Right renal pelvis (tissue), 4 donors: ENCODE measurements around the gene AUTS2. TPM values are rescaled to one million over a fixed set of nuclear protein-coding genes. Genes with fewer than 3 reads are reported as not detected.

Experiments
- DNase-seq, 4 donors: peaks; one replicate each; pipeline ENCODE4 v3.0.0-alpha.2; 2013; ENCODE audit warnings: low read depth in 4 of 4, low spot score in 3 of 4, missing footprints in 1 of 4
- polyA plus RNA-seq, 4 donors: library from polyadenylated mRNA; unstranded; fragments of 120-200 nt; gene quantifications; one replicate each; pipeline ENCODE4 v1.2.1, GENCODE V29; 2013; ENCODE audit not compliant: insufficient read length in 4 of 4

Gene AUTS2
- polyA plus RNA-seq, 4 donors: 67.5 to 85.6 (median 76.0) TPM

DNA sequence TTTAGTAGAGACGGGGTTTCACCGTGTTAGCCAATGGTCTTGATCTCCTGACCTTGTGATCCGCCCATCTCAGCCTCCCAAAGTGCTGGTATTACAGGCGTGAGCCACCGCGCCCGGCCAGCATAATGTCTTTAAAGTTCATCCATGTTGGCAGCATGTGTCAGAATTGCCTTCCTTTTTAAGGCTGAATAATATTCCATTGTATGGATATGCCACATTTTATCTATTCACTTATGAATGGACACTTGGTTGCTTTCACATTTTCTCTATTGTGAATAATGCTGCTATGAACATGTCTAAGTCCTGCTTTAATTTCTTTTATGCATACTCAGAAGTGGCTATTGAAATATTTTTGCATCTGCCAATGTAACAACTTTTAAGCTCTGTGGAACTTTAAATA lies 779.7 kb downstream of the AUTS2 start:
- DNase-seq: no peak

DNA sequence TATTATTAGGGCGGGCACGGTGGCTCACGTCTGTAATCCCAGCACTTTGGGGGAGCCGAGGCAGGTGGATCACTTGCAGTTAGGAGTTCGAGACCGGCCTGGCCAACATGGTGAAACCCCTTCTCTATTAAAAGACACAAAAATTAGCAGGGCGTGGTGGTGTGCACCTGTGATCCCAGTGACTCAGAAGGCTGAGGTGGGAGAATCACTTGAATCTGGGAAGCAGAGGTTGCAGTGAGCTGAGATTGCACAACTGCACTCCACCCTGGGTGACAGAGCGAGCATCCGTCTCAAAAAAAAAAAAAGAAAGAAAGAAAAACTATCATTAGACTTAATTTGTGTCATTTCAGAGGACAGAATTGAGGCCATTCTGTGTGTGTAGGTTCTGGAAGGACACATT lies 780.9 kb downstream of the AUTS2 start:
- no peak for DNase-seq

DNA sequence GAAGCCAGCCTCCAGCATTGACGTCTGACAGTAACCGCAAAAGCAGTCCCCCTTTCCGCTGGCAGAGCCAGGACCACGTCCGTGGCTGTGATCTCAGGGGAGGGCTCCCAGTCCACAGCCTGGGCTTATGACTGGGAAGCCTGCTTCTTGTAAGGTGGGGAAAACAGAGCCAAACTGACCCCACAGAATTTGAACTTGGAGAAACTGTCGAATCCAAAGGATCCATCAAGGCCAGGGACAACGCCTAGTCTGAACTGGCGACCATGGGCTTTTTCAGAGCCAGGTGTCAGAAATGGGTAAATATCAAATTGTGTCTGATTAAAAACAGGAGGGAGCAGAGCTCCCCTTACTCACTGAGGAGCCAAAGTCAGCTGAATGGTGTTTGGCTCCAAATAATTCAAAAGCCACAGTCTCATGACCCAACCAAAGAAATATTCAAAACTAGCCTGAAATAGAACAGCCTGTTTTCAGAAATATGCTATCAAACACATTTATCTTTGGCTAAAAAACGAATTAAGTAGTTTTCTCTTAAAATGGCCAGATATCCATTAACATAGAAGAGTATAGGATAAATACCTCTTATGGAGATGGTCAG lies 782.2 kb downstream of the AUTS2 start:
- no peak for DNase-seq

DNA sequence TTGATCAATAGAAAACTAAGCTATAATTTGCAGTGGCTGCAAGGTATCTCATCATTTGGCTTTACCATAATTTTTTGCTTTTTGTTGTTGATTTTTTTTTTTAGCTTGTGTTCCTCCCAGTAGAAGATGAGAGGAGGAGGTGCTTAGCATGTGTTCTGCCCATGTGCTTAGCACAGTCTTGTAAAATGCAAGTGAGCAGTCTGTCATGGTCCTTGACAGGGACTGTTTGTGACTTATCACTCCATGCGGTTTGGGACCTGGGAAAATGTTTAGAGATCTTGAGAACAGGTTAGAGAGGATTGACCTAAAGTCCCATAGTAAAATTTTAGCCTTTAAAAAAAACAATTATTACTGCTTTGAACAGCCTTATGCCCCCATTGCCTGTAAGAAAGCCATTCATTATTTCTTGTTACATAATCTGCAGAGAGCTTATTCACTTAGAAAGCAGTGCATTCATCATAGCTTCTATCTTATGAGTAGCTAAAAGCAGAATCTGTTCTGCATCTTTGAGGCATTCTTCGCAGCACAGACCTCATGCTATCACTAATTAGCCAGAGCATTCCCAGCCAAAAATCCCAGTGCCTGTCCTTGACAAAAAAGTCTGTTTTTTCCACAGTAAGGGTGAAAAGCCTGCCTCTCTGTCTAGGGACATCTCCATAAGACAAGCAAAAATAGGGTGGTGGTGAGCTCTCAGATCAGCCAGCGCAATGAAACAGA lies 784.9 kb downstream of the AUTS2 start:
- DNase-seq: no peak

DNA sequence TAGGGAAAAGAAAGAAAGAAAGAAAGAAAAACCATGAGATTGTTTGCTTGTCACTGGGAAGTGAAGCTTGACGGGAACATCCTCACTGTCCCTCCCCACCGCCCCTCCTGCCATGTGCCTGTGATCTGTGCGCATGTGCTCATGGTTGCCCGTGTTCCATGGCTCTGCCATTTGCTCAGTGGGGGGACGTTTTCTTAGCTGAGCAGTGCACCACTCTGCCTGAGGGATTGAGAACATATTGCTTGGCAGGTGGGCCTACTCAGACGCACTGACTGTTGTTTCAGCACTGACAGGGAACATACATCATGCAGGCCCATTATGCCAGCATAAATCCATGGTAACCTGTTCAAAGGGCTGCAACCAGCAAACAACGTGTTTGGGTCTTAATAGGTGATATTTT lies 785.7 kb downstream of the AUTS2 start:
- no peak for DNase-seq

DNA sequence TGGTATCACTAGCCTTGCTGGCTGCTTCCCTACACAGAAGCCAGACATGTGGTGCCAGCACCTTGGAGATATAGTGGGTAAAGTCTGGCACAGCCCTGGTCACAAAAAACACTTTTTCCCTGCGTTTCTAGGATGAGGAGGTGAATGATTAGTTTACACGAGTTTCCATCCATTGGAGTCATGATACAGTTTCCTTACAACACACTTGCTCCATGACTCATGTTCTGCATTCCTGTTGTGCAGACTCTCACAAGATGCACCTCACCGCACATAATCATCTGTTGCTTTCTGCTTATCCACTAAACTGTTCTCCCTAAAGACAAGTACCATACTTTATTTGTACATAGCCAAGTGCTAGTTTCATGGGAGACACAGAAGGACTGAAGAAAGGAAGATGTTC lies 786.6 kb downstream of the AUTS2 start:
- no peak for DNase-seq

DNA sequence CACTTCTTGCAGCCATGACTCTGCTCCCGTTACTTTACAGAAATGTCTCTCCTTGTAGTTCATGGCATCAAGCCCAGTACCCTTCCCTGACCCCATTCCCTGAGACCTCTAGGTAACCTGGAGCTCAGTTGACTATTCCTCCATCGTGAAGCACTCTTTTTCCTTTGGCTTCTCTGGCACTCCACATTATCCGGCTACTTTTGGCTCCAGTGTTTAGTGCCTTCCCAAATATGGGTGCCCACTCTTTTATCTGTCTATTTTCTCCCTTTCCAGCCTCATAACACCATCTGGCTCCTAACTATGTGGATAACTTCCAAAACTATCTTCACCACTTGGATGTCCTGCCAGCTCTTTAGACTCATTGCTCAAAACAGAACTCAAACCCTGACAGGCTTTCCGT lies 788.9 kb downstream of the AUTS2 start:
- DNase-seq: no peak

DNA sequence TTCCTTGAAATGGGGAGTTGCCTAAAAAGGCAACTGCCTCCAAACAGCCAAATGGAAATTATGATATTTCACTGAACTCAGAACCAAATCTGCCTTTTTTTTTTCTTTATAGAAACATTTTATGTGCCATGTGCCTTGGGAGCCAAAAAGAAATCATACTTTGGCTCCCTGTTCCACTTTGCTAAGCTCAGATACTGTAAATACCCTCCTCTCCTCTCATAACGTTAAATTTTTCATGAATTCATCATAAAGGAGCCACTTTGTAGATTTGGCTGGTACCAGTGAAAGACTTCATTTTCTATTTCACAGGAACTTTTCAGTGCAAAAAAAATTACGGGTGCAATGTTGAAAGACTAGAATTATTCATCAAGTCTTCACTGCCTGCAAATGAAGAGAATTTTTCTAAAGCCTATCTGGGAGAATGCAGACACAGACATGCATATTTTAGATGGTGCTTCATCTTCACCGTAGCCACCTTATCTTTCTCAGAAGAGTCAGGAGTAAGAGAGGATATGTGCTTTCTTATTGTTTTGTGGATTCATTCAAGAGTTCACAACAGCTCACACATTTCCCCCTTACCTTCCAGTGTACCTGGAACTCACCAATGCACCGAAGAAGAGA lies 791.4 kb downstream of the AUTS2 start:
- DNase-seq: no peak

DNA sequence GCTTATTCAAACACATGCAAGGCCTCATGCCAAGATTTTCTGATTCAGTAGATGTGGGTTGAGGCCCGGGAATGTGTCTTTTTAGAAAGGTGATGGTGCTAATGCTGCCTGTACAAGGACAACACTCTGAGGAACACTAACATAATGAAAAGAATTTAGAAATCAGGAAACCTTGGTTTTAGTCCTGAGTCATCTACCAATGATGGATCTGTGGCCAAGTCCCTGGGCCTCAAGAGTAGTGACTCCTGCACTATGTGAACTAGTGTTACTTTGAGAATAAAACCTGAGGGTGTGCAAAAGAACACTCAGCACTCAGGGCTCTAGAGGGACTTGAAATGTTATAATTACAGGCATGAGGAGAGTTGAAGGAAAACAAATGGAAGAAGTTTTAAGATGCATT lies 792.0 kb downstream of the AUTS2 start:
- no peak for DNase-seq

DNA sequence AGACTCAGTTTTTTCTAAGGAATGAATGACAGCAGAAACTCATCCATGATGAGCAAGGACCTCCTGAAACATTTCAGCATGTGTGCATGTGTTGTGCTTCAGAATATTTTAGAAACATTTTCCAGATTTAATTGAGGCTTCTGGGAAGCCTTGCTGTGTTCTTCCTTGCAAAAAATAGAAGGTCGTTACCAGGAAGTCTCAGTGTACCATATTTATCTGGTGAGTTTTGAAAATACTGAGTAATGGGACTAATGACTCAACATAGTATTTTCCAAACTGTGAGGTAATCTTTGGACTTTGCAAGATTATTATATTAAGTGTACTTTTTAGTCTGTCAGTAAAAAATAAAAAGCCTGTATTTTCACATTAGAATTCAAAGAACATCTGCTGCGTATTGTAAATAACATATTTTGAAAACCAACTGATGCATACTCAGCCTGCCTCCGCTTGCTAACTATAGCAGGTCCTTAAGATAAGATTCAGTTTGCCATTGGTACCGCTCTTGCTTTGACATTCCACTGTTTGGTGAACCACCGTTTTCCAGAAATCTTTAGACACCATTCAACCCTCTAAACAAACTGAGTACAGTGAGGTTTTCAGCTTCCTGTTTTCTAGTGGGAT lies 794.1 kb downstream of the AUTS2 start:
- no peak for DNase-seq

DNA sequence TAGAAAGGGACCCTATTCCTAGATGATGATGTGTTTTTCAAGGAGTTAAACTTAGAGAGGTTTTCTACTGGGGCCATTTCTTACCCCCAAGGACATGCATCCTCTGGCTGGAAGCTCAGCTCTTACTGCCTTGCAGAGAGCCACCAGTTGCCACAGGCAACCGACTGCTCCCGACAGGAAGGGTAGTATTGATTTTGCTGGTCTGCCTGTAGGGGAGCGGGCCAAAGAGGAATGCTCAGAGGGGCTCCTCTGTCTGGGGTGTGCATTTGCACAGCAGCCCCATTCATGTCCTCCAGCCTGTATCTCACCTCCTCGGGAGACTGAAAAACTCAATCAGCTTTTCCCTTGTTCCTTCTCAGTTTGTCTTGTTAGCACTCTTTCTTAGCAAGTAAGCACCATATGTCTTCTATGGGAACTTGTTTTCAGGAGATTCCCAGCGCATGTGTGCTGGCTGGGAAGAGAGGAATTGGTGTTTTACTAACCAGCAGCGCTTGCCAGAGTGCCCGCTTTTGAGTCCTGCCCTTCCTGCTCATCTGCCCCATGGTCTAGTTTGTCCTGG lies 794.7 kb downstream of the AUTS2 start:
- no peak for DNase-seq

DNA sequence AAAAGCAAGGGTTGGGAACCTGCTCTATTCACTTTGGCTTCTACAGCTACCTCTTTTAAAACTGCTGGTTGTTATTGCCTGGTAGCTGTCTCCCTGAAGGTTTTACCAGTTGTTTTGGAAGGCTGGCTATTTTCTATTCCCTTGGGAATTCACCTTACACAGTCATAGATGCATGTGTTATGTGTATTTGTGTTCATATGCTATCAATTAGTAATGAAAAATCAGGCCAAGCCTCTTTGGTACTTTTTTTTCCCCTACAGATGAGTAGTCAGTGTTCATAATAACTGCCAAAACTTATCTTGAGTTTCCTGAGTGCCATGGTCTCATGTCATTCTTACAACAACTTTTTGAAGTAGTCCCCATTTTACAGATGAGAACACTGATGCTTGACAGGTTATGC lies 795.7 kb downstream of the AUTS2 start:
- DNase-seq: no peak

DNA sequence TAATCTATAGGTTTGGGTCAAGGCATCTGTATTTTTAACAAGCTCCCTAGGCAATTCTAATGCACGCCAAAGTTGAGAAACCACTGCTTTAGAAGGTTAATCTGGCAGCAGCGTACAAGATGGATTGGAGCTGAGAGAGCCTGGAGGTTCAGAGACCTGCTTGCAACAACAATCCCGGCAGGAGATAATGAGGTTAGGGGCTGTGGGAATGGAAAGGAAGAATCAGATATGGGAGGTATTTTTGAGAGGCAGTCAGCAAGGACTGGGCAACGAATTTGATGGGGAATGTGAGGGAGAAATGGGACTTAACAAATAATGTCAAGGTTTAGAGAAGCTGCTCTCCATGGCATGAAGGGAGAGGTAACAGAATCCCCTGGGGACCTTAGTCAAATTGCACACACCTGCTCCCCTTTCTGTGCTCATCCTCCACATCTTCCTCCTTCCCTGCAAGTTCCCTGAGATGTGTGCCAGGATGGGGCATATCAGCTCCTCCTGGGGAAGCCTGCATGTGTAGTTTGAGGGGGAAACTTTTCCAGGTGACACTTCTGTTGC lies 802.6 kb downstream of the AUTS2 start:
- no peak for DNase-seq

DNA sequence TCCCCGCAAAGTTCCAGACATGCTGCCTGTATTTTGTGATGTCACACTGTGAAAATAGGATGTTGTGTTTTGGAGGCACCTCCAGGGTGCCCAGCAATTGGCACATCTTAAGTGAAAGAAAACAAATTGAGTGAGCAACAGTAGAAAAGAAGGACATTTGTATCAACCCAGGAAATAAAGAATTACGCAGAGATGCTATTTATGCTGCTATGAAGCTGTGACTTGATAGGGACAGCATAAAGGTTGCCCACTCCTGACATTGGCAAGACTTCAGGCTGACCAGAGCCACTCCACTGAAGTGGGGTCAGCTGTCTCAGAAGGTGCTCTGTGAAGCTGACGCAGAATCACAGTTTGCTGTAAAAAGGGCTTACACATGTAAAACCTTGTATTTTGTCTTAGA lies 803.8 kb downstream of the AUTS2 start:
- no peak for DNase-seq

DNA sequence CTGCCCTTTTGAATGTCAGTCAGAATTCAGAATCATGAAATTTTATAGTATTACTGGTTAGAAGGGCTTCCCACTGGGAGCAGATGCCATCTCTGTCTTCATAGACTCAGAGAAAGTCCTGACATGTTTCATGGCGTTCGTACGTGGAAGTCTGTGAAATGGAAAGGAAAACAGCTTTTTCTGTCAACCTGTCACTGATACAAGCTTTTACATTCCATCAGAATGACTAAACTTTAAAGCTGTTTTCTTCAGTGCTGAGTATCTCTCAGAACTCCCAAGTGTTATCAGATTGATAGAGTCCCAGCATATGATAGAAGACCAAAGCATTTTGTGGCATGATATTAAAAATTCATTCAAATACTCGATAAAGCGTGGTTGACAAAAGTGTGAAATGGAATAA lies 807.0 kb downstream of the AUTS2 start:
- DNase-seq: no peak

DNA sequence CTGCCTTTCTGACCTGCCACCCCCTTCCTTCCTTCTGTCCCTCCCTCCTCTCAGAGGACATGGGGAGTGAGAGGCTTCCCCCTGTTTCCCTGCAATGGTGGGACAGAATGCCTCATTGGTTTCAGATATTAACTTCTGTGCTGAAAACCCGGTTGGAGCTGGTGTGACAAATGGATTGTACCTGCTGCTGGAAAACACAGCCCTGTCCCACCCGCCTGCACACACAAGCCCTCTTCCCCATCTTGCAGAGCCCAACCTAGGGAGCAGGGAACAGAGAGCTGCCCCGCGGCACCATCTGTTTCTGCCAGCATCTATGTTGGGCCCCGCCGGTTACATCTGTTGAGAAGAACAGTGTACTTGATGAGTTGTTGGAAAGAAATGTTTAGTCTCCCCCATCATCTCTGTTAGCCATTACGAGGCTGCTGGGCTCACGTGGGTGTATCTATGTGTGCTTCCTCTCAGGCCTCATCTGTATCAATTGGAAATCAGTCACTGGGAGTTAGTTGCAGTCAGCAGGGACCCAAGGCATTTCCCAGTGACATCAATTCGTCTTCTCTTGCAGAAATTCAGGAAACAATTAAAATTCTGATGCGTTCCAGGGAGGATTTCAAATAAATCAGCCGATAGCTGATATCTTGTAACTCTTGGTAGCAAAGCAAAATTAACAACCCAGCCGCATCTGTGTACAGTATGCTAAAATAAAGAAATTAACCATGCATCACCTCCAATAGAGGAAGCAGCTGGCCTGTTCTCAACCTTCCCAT lies 808.1 kb downstream of the AUTS2 start:
- no peak for DNase-seq

DNA sequence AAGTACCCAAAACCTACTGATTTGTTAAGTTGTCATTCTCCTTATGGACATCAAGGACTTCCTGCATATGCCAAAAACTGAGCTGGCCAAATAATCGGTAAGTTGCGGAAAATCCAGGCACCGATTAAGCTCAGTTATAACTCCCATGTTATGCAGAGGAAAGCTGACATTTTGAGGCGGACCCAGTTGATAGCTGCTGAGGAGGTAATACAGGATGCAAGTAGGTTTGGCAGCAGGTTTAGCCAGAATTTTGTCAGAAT lies 808.6 kb downstream of the AUTS2 start:
- no peak for DNase-seq

DNA sequence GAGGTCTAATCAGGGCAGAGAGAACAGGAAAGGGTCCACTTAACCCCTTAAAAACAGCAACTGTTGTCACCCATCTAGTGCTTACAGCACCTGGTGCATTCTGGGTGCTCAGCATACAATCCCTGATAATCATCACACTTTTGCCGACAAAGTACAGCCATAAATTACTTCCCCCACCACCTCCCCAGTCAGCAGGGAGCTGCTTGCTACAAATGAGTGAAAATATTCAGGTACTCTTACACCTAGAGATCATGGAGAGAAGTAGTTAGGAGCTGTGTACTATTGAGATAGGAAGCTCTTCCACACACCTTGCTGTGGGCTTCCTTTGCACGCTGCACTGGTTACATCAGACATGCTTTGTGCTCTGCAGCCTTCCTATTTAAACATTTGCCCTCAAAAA lies 810.2 kb downstream of the AUTS2 start:
- DNase-seq: no peak

DNA sequence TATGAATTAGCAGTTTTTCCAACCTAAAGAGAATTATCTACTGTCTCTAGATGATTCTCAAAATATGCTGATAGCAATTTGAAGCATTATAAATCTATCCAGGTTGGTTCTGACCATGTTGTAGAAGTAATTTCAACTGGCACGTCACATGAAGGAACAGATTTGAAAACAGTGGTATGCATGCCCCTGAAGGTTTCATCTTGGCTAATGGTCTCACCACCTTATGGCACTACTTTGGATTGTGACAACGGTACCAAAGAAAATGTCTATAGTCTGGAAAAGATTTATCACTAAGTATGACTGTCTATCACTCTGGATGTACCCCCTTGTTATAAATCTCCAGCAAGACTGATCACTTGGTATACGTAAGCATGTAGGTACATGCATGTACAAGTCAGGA lies 810.6 kb downstream of the AUTS2 start:
- no peak for DNase-seq

DNA sequence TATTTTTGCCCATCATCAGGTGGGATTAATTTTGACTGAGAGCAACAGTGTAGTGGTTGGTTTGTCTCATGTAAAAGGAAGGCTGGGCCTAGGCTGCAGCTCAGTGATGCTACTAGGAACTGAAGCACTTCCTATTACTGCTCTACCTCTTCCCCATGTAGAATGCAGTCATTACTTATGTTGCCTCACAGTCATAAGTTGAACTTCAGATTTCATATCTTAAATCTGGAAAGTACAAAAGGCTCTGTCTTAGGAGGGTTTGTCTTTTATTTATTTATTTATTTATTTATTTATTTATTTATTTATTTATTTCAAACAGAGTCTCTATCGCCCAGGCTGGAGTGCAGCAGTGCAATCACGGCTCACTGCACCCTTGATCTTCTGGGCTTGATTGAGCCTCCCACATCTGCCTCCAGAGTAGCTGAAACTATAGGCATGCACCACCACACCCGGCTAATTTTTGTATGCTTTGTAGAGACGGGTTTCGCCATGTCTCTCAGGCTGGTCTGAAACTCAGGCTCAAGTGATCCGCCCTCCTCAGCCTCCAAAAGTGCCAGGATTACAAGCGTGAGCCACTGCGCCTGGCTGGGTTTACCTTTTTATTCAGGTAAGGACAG lies 812.0 kb downstream of the AUTS2 start:
- no peak for DNase-seq
